ENCODE measurements around the gene CAPZB.

Gene CAPZB

GRCh38 chr1:19360843-19361610 lies 124.3 kb downstream of the CAPZB start:
- no peak for DNase-seq (ENCODE audit: low read depth in 1 of 2, low spot score in 1 of 2)
- TF ChIP-seq POLR2AphosphoS5 (IDR thresholded peaks at IDR 0.05; ENCODE audit: low read depth) (no peak), CTCF (IDR thresholded peaks at IDR 0.05; ENCODE audit: insufficient read depth, low read length) (no peak)
- no peak overlapping the region for H3K4me3 ChIP-seq (replicated peaks; ENCODE audit: insufficient read depth, low read length)
- no peak overlapping the region for H3K27ac ChIP-seq (replicated peaks)
- no peaks in the 10 kb centered on the region for H3K27me3 ChIP-seq (ENCODE audit: insufficient read depth, poor library complexity, severe bottlenecking)

DNA sequence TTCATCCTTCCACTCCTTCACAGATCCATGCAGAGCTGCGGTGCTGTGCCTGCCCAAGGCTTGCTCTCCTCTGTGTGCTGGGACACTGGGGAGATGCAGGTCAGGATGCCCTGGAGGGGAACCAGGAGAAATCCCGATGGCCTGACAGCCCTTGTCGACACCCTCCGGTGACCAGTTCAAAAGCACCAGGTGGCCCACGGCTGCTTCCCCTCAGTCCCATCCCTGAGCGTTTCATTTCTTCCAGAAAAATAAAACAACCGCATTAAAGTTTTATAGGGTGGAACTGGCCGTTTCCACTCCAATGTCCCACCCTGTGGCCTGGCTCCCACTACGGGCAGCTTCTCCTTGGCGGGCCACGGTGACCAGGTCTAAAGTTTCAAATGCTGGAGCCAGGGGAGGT lies 124.9 kb downstream of the CAPZB start:
- H3K4me3 ChIP-seq (replicated peaks; ENCODE audit: insufficient read depth, low read length), result no peak overlapping the region

DNA sequence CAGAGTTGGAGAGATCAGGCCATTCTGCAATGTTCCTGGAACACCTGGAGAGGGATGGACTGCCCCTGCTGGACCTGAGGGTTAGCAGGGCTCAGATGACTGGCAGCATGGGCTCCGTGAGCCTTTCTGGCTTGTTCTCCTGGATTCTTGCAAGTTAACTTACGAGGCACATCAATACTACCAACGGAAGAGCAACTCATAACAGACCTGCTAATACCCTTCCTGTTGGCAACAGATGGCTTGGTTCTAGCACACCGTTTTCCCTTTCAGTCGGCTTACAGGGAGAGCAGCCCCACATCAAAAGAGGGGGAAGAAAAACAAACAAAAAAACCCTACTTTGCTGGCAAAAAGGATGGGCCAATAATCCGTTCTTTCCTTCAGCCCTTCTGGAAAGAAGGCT lies 125.3 kb downstream of the CAPZB start:
- no peak overlapping the region for H3K27ac ChIP-seq (replicated peaks)
- DNase-seq (ENCODE audit: low read depth in 1 of 2, low spot score in 1 of 2), result no peak
- no peak for TF ChIP-seq GABPA (IDR thresholded peaks at IDR 0.05; ENCODE audit: low read depth)
- TF ChIP-seq, protein P1, sequence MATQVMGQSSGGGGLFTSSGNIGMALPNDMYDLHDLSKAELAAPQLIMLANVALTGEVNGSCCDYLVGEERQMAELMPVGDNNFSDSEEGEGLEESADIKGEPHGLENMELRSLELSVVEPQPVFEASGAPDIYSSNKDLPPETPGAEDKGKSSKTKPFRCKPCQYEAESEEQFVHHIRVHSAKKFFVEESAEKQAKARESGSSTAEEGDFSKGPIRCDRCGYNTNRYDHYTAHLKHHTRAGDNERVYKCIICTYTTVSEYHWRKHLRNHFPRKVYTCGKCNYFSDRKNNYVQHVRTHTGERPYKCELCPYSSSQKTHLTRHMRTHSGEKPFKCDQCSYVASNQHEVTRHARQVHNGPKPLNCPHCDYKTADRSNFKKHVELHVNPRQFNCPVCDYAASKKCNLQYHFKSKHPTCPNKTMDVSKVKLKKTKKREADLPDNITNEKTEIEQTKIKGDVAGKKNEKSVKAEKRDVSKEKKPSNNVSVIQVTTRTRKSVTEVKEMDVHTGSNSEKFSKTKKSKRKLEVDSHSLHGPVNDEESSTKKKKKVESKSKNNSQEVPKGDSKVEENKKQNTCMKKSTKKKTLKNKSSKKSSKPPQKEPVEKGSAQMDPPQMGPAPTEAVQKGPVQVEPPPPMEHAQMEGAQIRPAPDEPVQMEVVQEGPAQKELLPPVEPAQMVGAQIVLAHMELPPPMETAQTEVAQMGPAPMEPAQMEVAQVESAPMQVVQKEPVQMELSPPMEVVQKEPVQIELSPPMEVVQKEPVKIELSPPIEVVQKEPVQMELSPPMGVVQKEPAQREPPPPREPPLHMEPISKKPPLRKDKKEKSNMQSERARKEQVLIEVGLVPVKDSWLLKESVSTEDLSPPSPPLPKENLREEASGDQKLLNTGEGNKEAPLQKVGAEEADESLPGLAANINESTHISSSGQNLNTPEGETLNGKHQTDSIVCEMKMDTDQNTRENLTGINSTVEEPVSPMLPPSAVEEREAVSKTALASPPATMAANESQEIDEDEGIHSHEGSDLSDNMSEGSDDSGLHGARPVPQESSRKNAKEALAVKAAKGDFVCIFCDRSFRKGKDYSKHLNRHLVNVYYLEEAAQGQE (IDR thresholded peaks at IDR 0.05; ENCODE audit: insufficient replicate concordance, low read depth), result no peak
- no peak for TF ChIP-seq CTCF (IDR thresholded peaks at IDR 0.05; ENCODE audit: insufficient read depth, low read length)
- no peak for TF ChIP-seq POLR2AphosphoS5 (IDR thresholded peaks at IDR 0.05; ENCODE audit: low read depth)
- no peak for TF ChIP-seq SPI1 (IDR thresholded peaks at IDR 0.05; ENCODE audit: borderline replicate concordance, low read depth)
- no peaks in the 10 kb centered on the region for H3K27me3 ChIP-seq (ENCODE audit: insufficient read depth, poor library complexity, severe bottlenecking)
- no peak overlapping the region for H3K4me3 ChIP-seq (replicated peaks; ENCODE audit: insufficient read depth, low read length)

More for the DNA sequence above, 124.9 kb downstream of the CAPZB start:
- H3K27ac ChIP-seq (replicated peaks), result no peak overlapping the region
- no peak for TF ChIP-seq GABPA (IDR thresholded peaks at IDR 0.05; ENCODE audit: low read depth)
- TF ChIP-seq SPI1 (IDR thresholded peaks at IDR 0.05; ENCODE audit: borderline replicate concordance, low read depth), result no peak
- no peak for TF ChIP-seq POLR2AphosphoS5 (IDR thresholded peaks at IDR 0.05; ENCODE audit: low read depth)
- no peak for TF ChIP-seq CTCF (IDR thresholded peaks at IDR 0.05; ENCODE audit: insufficient read depth, low read length)
- TF ChIP-seq, protein P1 (IDR thresholded peaks at IDR 0.05; ENCODE audit: insufficient replicate concordance, low read depth), result no peak
- no peaks in the 10 kb centered on the region for H3K27me3 ChIP-seq (ENCODE audit: insufficient read depth, poor library complexity, severe bottlenecking)
- DNase-seq (ENCODE audit: low read depth in 1 of 2, low spot score in 1 of 2), result no peak

DNA sequence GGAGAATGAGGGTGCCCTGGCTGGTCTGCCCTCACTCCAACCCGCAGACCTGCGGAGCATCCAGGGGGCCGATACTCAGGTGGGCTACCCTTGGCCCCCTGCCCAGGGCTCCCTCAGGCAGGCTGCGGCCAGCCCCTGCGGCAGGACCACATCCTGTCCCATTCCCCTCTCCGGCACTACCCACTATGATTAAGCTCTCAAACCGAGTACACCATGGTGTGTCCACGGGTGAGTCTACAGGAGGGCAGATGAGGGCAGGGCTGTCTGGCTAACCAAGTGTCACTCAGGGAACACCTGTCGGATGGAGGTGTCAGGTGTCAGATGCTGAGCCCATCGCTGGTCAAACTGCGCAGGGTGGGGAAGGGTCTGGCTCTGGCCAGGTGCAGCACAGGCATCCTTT lies 126.0 kb downstream of the CAPZB start:
- no peak for DNase-seq (ENCODE audit: low read depth in 1 of 2, low spot score in 1 of 2)
- Histone ChIP-seq H3K27ac (replicated peaks) (no peak overlapping the region), H3K4me3 (replicated peaks; ENCODE audit: insufficient read depth, low read length) (no peak overlapping the region), H3K27me3 (ENCODE audit: insufficient read depth, poor library complexity, severe bottlenecking) (no peaks in the 10 kb centered on the region)
- TF ChIP-seq GABPA (IDR thresholded peaks at IDR 0.05; ENCODE audit: low read depth) (no peak), POLR2AphosphoS5 (IDR thresholded peaks at IDR 0.05; ENCODE audit: low read depth) (no peak), CTCF (IDR thresholded peaks at IDR 0.05; ENCODE audit: insufficient read depth, low read length) (no peak), SPI1 (IDR thresholded peaks at IDR 0.05; ENCODE audit: borderline replicate concordance, low read depth) (no peak)
- TF ChIP-seq, protein P1 (IDR thresholded peaks at IDR 0.05; ENCODE audit: insufficient replicate concordance, low read depth), result no peak
